Neural crest cell (in vitro differentiated cells): ENCODE results near the gene AUP1. TPM values are rescaled to one million over a fixed set of nuclear protein-coding genes. Genes with fewer than 3 reads are reported as not detected.
A peak's percentile ranks its signal among the peaks of the same experiment; 100 is the strongest.

ENCODE experiments used
- DNase-seq: peaks from one replicate; pipeline ENCODE4 v3.0.0; 2021; ENCODE audit warnings: low read depth, mixed read lengths, low spot score
- H3K27ac Mint-ChIP-seq: one replicate; pipeline ENCODE4 v1.8.0; 2021; ENCODE audit warnings: mild to moderate bottlenecking, mixed read lengths; ENCODE audit not compliant: unreplicated experiment
- H3K27me3 Mint-ChIP-seq: 2 replicates; pipeline ENCODE4 v1.8.0; 2021; ENCODE audit warnings: low read depth, mild to moderate bottlenecking, mixed read lengths
- H3K36me3 Mint-ChIP-seq: 2 replicates; pipeline ENCODE4 v1.8.0; 2021; ENCODE audit warnings: low read depth, mild to moderate bottlenecking, mixed read lengths
- H3K4me1 Mint-ChIP-seq: 2 replicates; pipeline ENCODE4 v1.8.0; 2021; ENCODE audit warnings: mixed read lengths
- H3K4me3 Mint-ChIP-seq: one replicate; pipeline ENCODE4 v1.8.0; 2021; ENCODE audit warnings: mild to moderate bottlenecking, mixed read lengths
- H3K9me3 Mint-ChIP-seq: 2 replicates; pipeline ENCODE4 v1.8.0; 2021; ENCODE audit warnings: mixed read lengths
- total RNA-seq: library from RNA; stranded (reverse); gene quantifications from 2 replicates; pipeline ENCODE4 v1.2.1, GENCODE V29; 2021
- TF ChIP-seq, protein P1 (sequence below): fragments of 200-600 bp; sonication (generic); conservative IDR thresholded peaks from 2 replicates; pipeline ENCODE4 v1.5.0; 2021; ENCODE audit warnings: antibody characterized with exemption, mild to moderate bottlenecking

Gene AUP1
- total RNA-seq, 1 donor from 2014 or later = 113 TPM

DNA sequence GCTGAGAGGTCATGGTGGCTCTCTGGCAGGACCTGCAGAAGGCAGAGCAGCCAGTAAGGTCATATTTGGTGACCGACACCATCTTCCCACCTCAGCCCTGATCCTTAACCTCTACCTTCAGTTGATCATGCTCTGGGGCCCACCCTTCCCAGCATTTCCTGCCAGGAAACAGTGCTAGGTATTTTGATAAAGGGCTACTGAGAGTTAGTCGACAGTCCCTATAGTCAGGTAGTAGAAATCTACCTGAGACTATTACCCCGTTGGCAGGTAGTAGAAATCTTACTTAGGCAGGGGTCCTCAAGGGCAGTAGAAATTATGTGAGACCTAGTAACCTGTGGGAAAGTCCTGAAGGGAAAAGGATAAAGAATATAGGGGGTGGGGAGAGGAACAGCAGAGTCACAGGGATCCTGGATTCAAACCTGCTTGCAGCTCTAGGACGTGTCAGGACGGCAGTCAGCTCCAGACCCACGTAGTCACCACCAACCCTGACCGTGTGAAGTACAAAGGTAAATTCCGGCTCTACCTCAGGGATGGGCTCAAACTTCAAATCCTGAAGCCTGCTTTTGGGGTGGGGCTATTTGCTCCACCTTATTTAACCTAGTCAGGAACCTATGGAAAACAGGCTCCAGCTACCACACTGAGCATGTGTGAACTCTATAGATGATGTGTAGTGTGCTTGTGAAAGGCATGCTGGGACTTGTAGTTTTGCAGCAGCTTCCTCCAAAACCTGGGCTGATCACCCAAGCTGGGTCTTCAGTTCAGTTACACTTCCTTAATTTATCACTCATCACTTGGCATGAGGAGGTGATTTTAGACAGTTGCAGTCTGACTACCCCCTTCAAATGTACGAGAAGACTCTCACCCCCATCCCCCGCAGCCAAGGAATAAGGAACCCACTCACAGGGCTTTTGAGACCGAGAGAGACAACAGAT is 3.5 kb downstream of the AUP1 start, which contains the start of gene DQX1:
TSS of gene DQX1 (minus strand) at position 515 of the 932 bp plus-strand sequence. CDS start at position 13, 502 bp downstream.
- H3K4me3 Mint-ChIP-seq = peak within 1 kb of the TSS; percentile 90
- peaks cover 2% of the 10 kb centered on the region for H3K9me3 Mint-ChIP-seq
- no peak within 1 kb of the TSS for H3K27ac Mint-ChIP-seq
- H3K27me3 Mint-ChIP-seq = peaks cover 30% of the 10 kb centered on the region
- TF ChIP-seq, protein P1, sequence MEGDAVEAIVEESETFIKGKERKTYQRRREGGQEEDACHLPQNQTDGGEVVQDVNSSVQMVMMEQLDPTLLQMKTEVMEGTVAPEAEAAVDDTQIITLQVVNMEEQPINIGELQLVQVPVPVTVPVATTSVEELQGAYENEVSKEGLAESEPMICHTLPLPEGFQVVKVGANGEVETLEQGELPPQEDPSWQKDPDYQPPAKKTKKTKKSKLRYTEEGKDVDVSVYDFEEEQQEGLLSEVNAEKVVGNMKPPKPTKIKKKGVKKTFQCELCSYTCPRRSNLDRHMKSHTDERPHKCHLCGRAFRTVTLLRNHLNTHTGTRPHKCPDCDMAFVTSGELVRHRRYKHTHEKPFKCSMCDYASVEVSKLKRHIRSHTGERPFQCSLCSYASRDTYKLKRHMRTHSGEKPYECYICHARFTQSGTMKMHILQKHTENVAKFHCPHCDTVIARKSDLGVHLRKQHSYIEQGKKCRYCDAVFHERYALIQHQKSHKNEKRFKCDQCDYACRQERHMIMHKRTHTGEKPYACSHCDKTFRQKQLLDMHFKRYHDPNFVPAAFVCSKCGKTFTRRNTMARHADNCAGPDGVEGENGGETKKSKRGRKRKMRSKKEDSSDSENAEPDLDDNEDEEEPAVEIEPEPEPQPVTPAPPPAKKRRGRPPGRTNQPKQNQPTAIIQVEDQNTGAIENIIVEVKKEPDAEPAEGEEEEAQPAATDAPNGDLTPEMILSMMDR = no peak
- no peak for DNase-seq
- H3K4me1 Mint-ChIP-seq = peaks cover 20% of the 10 kb centered on the region
- peaks cover 14% of the 10 kb centered on the region for H3K36me3 Mint-ChIP-seq

- TF ChIP-seq, protein P1 = no peak
- Mint-ChIP-seq H3K4me3 (peak overlapping the region; percentile 51), H3K4me1 (peaks cover 14% of the 10 kb centered on the region), H3K9me3 (peaks cover 2% of the 10 kb centered on the region), H3K27ac (no peak overlapping the region), H3K36me3 (peaks cover 14% of the 10 kb centered on the region), H3K27me3 (peaks cover 39% of the 10 kb centered on the region)
- DNase-seq = no peak
Measured at GRCh38 chr2:74524955-74525716, 4.4 kb downstream of the AUP1 start.

- Mint-ChIP-seq H3K4me3 (peak overlapping the region; percentile 57), H3K9me3 (peaks cover 2% of the 10 kb centered on the region), H3K27me3 (peaks cover 50% of the 10 kb centered on the region), H3K36me3 (peaks cover 14% of the 10 kb centered on the region), H3K4me1 (peaks cover 12% of the 10 kb centered on the region), H3K27ac (peak overlapping the region; percentile 19)
- DNase-seq = no peak
- TF ChIP-seq, protein P1 = no peak
Measured at GRCh38 chr2:74524005-74524404, 5.5 kb downstream of the AUP1 start.

DNA sequence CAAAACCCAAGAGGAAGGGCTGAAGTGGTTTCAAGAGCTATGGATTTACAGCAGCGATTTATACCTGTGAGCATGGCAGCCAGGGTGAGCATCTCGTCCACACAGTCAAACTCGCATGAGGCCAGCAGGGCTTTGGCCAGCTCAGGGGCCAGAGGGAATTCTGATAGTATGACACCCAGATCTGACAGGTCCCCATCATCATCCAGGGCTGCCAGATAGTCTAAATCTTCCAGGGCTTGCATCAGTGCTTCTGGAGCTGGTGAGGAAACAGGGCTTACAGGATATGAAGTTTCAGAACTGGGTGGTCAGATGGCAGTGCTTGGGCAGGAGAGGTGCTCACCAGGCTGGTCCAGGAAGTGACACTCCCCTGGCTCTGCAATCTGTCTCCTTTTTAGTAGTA is 7.0 kb downstream of the AUP1 start:
- TF ChIP-seq, protein P1 = no peak
- Mint-ChIP-seq H3K27me3 (peaks cover 65% of the 10 kb centered on the region), H3K4me3 (no peak overlapping the region), H3K27ac (peak overlapping the region; percentile 5), H3K4me1 (no peaks in the 10 kb centered on the region), H3K9me3 (peaks cover 2% of the 10 kb centered on the region), H3K36me3 (peaks cover 12% of the 10 kb centered on the region)
- no peak for DNase-seq

DNA sequence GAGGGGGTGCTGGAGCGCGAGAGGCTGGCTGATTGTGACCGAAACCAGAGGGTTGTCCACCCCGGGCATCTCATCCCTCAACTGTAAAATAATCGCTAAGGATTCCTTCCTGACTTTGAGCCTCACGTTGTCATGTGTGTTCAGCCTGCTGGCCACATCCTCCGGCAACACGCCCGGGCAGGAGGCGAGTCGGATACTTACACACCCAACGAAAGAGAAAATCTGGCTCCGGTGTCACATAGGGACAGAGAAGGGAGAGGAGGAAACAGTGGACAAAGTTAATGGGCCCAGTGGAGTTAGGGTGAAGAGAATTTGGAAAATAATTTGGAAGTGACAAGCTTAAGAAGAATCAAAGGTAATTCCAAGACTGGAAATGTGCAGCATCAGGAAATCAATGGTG is 12.9 kb downstream of the AUP1 start:
- DNase-seq = no peak
- H3K4me3 Mint-ChIP-seq = no peak overlapping the region
- peaks cover 94% of the 10 kb centered on the region for H3K27me3 Mint-ChIP-seq

More for the DNA sequence above, 12.9 kb downstream of the AUP1 start:
- H3K9me3 Mint-ChIP-seq = no peaks in the 10 kb centered on the region
- TF ChIP-seq, protein P1 = no peak
- H3K4me1 Mint-ChIP-seq = peaks cover 3% of the 10 kb centered on the region
- H3K27ac Mint-ChIP-seq = no peak overlapping the region
- H3K36me3 Mint-ChIP-seq = peaks cover 6% of the 10 kb centered on the region
